Fibroblast of lung (primary cell): ENCODE data around the gene LMF1.

Experiments used
- EZH2 ChIP-seq: IDR thresholded peaks from 2 replicates; pipeline ENCODE4 v1.5.1; 2012; ENCODE audit warnings: low read length, control low read depth, mild to moderate bottlenecking; ENCODE audit errors: missing control alignments
- TF ChIP-seq, protein P1 (sequence below), 2 donors: IDR thresholded peaks in 1 of 2; conservative IDR thresholded peaks in 1 of 2; 1 replicate in 1 of 2; 2 replicates in 1 of 2; pipeline ENCODE4 v1.5.1; 2011 to 2012; ENCODE audit warnings: low read length in 2 of 2, control low read depth in 1 of 2, inconsistent platforms in 1 of 2, low read depth in 1 of 2, mild to moderate bottlenecking in 1 of 2

DNA sequence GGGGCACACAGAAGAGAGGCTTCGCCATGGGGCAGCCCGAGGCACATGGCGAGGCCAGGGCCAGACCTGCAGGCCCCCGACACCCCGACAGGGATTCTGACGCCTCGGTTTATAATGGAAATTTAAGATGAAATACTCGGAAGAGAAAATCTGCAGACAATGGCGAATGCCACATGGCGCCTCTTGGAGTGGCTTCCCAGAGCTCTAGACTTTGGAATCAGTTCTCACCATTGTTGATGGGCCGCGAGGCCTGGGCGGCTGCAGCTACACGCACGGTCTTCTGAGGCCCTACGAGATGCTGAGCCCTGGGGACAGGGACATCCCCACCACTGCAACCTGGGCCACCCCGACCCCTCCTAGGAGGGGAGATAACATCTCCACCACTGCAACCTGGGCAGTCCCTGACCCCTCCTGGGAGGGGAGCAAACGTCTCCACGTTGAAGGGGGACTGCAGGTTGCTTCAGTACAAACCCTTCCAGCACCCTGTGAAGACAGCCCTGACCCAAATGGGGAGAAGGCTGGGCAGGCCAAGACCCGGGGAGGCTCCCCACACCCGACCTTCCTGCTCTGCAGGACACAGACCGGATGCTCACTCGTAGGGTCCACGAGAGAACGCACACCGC lies 56.9 kb downstream of the LMF1 start:
- TF ChIP-seq EZH2 = no peak
- TF ChIP-seq, protein P1, sequence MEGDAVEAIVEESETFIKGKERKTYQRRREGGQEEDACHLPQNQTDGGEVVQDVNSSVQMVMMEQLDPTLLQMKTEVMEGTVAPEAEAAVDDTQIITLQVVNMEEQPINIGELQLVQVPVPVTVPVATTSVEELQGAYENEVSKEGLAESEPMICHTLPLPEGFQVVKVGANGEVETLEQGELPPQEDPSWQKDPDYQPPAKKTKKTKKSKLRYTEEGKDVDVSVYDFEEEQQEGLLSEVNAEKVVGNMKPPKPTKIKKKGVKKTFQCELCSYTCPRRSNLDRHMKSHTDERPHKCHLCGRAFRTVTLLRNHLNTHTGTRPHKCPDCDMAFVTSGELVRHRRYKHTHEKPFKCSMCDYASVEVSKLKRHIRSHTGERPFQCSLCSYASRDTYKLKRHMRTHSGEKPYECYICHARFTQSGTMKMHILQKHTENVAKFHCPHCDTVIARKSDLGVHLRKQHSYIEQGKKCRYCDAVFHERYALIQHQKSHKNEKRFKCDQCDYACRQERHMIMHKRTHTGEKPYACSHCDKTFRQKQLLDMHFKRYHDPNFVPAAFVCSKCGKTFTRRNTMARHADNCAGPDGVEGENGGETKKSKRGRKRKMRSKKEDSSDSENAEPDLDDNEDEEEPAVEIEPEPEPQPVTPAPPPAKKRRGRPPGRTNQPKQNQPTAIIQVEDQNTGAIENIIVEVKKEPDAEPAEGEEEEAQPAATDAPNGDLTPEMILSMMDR (conservative IDR thresholded peaks at IDR 0.05 in 1 of 2, IDR thresholded peaks at IDR 0.05 in 1 of 2; ENCODE audit: low read depth in 1 of 2, low read length in 2 of 2) = no peak
